ENCODE results near the gene CEPT1. TPM values are rescaled to one million over a fixed set of nuclear protein-coding genes. Genes with fewer than 3 reads are reported as not detected.

Gene CEPT1
- total RNA-seq, 1 experiment from 2014 or later: 33.0 TPM

DNA sequence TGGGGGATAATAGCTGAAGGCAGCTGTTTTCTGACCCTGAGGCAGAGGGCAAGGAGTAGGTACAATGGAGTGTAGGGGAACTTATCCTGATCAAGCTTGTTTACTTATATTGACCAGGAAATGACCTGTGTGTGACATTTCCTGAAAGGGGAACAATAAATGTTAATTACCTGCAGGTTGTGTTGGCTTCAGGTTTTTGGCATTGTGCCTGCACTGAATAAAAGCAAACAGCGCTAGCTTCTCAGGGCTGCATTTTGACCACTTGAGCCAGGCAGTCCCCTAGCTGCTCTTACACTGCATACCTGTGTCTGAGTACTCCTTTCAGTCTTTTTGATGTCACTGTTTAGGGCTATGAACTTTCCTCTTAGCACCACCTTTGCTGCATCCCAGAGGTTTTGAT is 40.7 kb upstream of the CEPT1 start:
- Mint-ChIP-seq H3K36me3 (ENCODE audit: insufficient read depth in 1 of 3, low read depth in 3 of 3) (peaks cover 23 to 51% (median 24%) of the 10 kb centered on the region in 3 experiments; a peak in 6 of 7 replicates), H3K9me3 (peaks cover 79 to 84% of the 10 kb centered on the region in 2 experiments), H3K4me1 (no peaks in the 10 kb centered on the region), H3K27me3 (ENCODE audit: low read depth) (peaks cover 8% of the 10 kb centered on the region; the same call in 1 of the 2 replicates), H3K4me3 (no peak overlapping the region), H3K27ac (no peak overlapping the region; a peak in 1 of 7 replicates)
- Histone ChIP-seq H3T11ph (ENCODE audit: low read length) (no peak overlapping the region), H2BK15ac (ENCODE audit: low read depth, low read length) (no peak overlapping the region), H3K23ac (ENCODE audit: insufficient read length, low read depth, low read length) (no peak overlapping the region), H3K79me1 (ENCODE audit: insufficient read depth, low read depth, low read length, poor library complexity, severe bottlenecking) (no peaks in the 10 kb centered on the region), H3K9me3 (ENCODE audit: control insufficient read depth, low read depth, low read length) (peaks cover 21% of the 10 kb centered on the region), H3K14ac (ENCODE audit: insufficient read depth, low read length) (no peak overlapping the region), H4K91ac (ENCODE audit: insufficient read length, low read depth, low read length) (no peak overlapping the region), H2BK120ac (ENCODE audit: low read depth, low read length, poor library complexity, severe bottlenecking) (no peak overlapping the region), H2BK5ac (ENCODE audit: insufficient read length, low read length) (no peak overlapping the region), H4K5ac (ENCODE audit: insufficient read length, low read depth, low read length) (no peak overlapping the region), H2BK20ac (ENCODE audit: low read depth, low read length, poor library complexity, severe bottlenecking) (no peak overlapping the region), H4K8ac (replicated peaks; ENCODE audit: insufficient read length, low read depth, low read length) (no peak overlapping the region), H3K23me2 (ENCODE audit: insufficient read length, low read depth, low read length, poor library complexity, severe bottlenecking) (no peaks in the 10 kb centered on the region), H2BK12ac (ENCODE audit: insufficient read length, low read depth, low read length) (no peak overlapping the region), H3K9ac (ENCODE audit: extremely low read depth, insufficient read length, low read length) (no peak overlapping the region), H3K27ac (ENCODE audit: insufficient read length, low read depth, low read length) (no peak overlapping the region), H3K4ac (ENCODE audit: low read depth, low read length) (no peak overlapping the region), H3K4me1 (ENCODE audit: insufficient read depth, low read length) (no peaks in the 10 kb centered on the region), H3K79me2 (ENCODE audit: insufficient read depth, low read length) (no peaks in the 10 kb centered on the region), H3K4me2 (ENCODE audit: insufficient read depth, insufficient read length, low read length) (no peak overlapping the region), H3K56ac (ENCODE audit: insufficient read length, low read depth, low read length) (no peak overlapping the region), H3K27me3 (ENCODE audit: insufficient read depth, low read length) (no peaks in the 10 kb centered on the region), H2AFZ (ENCODE audit: low read length) (no peak overlapping the region), H3K18ac (ENCODE audit: insufficient read length, low read depth, low read length) (no peak overlapping the region), H4K20me1 (ENCODE audit: control insufficient read depth, insufficient read depth, insufficient read length) (no peaks in the 10 kb centered on the region), H2AK5ac (ENCODE audit: insufficient read length, low read length) (no peak overlapping the region)
- no peak for DNase-seq
- no CpG with 5 or more reads among the region's 1 CpG for WGBS (ENCODE audit: extremely low coverage, insufficient read length, low lambda C conversion rate)
- TF ChIP-seq, protein P1, sequence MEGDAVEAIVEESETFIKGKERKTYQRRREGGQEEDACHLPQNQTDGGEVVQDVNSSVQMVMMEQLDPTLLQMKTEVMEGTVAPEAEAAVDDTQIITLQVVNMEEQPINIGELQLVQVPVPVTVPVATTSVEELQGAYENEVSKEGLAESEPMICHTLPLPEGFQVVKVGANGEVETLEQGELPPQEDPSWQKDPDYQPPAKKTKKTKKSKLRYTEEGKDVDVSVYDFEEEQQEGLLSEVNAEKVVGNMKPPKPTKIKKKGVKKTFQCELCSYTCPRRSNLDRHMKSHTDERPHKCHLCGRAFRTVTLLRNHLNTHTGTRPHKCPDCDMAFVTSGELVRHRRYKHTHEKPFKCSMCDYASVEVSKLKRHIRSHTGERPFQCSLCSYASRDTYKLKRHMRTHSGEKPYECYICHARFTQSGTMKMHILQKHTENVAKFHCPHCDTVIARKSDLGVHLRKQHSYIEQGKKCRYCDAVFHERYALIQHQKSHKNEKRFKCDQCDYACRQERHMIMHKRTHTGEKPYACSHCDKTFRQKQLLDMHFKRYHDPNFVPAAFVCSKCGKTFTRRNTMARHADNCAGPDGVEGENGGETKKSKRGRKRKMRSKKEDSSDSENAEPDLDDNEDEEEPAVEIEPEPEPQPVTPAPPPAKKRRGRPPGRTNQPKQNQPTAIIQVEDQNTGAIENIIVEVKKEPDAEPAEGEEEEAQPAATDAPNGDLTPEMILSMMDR (conservative IDR thresholded peaks at IDR 0.05): no peak

Data from H9 (cell line).